Neural cell (in vitro differentiated cells): ENCODE data around the gene DLL1. TPM values are rescaled to one million over a fixed set of nuclear protein-coding genes. Genes with fewer than 3 reads are reported as not detected.
A peak's percentile ranks its signal among the peaks of the same experiment; 100 is the strongest.

Source experiments
- H2AFZ ChIP-seq: fragments of 200-600, 300-800 bp; sonication (generic), shearing (Covaris generic); 2 replicates; pipeline ENCODE4 v1.6.0; 2014; ENCODE audit warnings: low read depth, mild to moderate bottlenecking, antibody characterized with exemption, low read length, moderate library complexity
- H3F3A ChIP-seq: fragments of 200-600 bp; shearing (Covaris generic); 2 replicates; pipeline ENCODE4 v1.6.1; 2016; ENCODE audit warnings: mild to moderate bottlenecking, moderate library complexity, mixed read lengths, antibody characterized with exemption, low read length; ENCODE audit not compliant: insufficient read depth, poor library complexity, severe bottlenecking
- H3K27ac ChIP-seq: fragments of 200-600, 300-800 bp; sonication (generic), shearing (Covaris generic); 2 replicates; pipeline ENCODE4 v1.5.1; 2014; ENCODE audit warnings: mild to moderate bottlenecking, low read length, moderate library complexity
- H3K27me3 ChIP-seq: fragments of 300-800, 200-600 bp; sonication (generic), shearing (Covaris generic); 2 replicates; pipeline ENCODE4 v1.6.0; 2014; ENCODE audit warnings: mild to moderate bottlenecking, low read depth, low read length, moderate library complexity; ENCODE audit not compliant: insufficient read depth
- H3K36me3 ChIP-seq: fragments of 300-800, 200-600 bp; sonication (generic), shearing (Covaris generic); 2 replicates; pipeline ENCODE4 v1.5.1; 2014; ENCODE audit warnings: mild to moderate bottlenecking, antibody characterized with exemption, low read length, moderate library complexity; ENCODE audit not compliant: insufficient read depth
- H3K4me2 ChIP-seq: fragments of 300-800, 200-600 bp; sonication (generic), shearing (Covaris generic); 2 replicates; pipeline ENCODE4 v1.6.0; 2014; ENCODE audit warnings: mild to moderate bottlenecking, low read length
- H3K4me3 ChIP-seq: fragments of 300-800, 200-600 bp; sonication (generic), shearing (Covaris generic); 2 replicates; pipeline ENCODE4 v1.5.1; 2014; ENCODE audit warnings: mild to moderate bottlenecking, low read length, moderate library complexity
- H3K79me2 ChIP-seq: fragments of 200-600 bp; shearing (Covaris generic); replicated peaks from 2 replicates; pipeline ENCODE4 v1.6.0; 2014; ENCODE audit warnings: mild to moderate bottlenecking, low read length, moderate library complexity; ENCODE audit not compliant: insufficient read depth
- H3K9ac ChIP-seq: fragments of 300-800, 200-600 bp; sonication (generic), shearing (Covaris generic); 2 replicates; pipeline ENCODE4 v1.6.1; 2016; ENCODE audit warnings: mild to moderate bottlenecking, low read length, mixed read lengths
- H3K9me2 ChIP-seq: fragments of 200-600 bp; shearing (Covaris generic); 2 replicates; pipeline ENCODE4 v1.6.1; 2016; ENCODE audit warnings: mild to moderate bottlenecking, low read length, mixed read lengths; ENCODE audit not compliant: insufficient read depth
- H3K9me3 ChIP-seq: fragments of 200-600, 300-800 bp; sonication (generic), shearing (Covaris generic); 2 replicates; pipeline ENCODE4 v1.6.1; 2016; ENCODE audit warnings: mild to moderate bottlenecking, mixed run types, low read length, moderate library complexity, mixed read lengths
- H4K20me1 ChIP-seq: fragments of 200-600 bp; shearing (Covaris generic); 2 replicates; pipeline ENCODE4 v1.6.1; 2016; ENCODE audit warnings: mild to moderate bottlenecking, mixed run types; ENCODE audit not compliant: insufficient read depth
- EP300 ChIP-seq: fragments of 450-650 bp; conservative IDR thresholded peaks from 2 replicates; pipeline ENCODE4 v1.6.1; 2014; ENCODE audit warnings: antibody characterized with exemption, mild to moderate bottlenecking, moderate library complexity; ENCODE audit not compliant: poor library complexity, severe bottlenecking
- EZH2 ChIP-seq: fragments of 200-600, 300-800 bp; shearing (Covaris generic), sonication (generic); IDR thresholded peaks from 2 replicates; pipeline ENCODE4 v1.6.1; 2014; ENCODE audit warnings: antibody characterized with exemption, low read length, borderline replicate concordance, mild to moderate bottlenecking; ENCODE audit not compliant: insufficient read depth, poor library complexity, severe bottlenecking
- MXI1 ChIP-seq: fragments of 450-650 bp; conservative IDR thresholded peaks from 2 replicates; pipeline ENCODE4 v1.6.1; 2014; ENCODE audit warnings: antibody characterized with exemption, mild to moderate bottlenecking; ENCODE audit not compliant: poor library complexity, severe bottlenecking
- POLR2AphosphoS5 ChIP-seq: IDR thresholded peaks from 2 replicates; pipeline ENCODE4 v1.6.1; 2012
- RAD21 ChIP-seq: fragments of 450-650 bp; conservative IDR thresholded peaks from 2 replicates; pipeline ENCODE4 v1.6.1; 2014; ENCODE audit warnings: antibody characterized with exemption, mild to moderate bottlenecking, moderate library complexity
- SMC3 ChIP-seq: fragments of 450-650 bp; conservative IDR thresholded peaks from 2 replicates; pipeline ENCODE4 v1.6.1; 2014; ENCODE audit warnings: antibody characterized with exemption, mild to moderate bottlenecking, moderate library complexity; ENCODE audit not compliant: poor library complexity
- TAF1 ChIP-seq: IDR thresholded peaks from 2 replicates; pipeline ENCODE4 v1.6.1; 2012; ENCODE audit warnings: low read depth
- polyA plus RNA-seq: library from polyadenylated mRNA; depleted of rRNA; stranded (reverse); fragments of >200 nt; gene quantifications from 2 replicates; pipeline ENCODE4 v1.2.3, GENCODE V29; 2014
- TF ChIP-seq, protein P1 (sequence below): IDR thresholded peaks from 2 replicates; pipeline ENCODE4 v1.6.1; 2012; ENCODE audit warnings: borderline replicate concordance
- TF ChIP-seq, protein P2 (sequence below): fragments of 450-650 bp; IDR thresholded peaks from 2 replicates; pipeline ENCODE4 v1.5.1; 2014; ENCODE audit warnings: antibody characterized with exemption, mild to moderate bottlenecking, moderate library complexity; ENCODE audit not compliant: poor library complexity, severe bottlenecking

Gene DLL1
- polyA plus RNA-seq, 1 donor from 2014 or later = 26.1 TPM

DNA sequence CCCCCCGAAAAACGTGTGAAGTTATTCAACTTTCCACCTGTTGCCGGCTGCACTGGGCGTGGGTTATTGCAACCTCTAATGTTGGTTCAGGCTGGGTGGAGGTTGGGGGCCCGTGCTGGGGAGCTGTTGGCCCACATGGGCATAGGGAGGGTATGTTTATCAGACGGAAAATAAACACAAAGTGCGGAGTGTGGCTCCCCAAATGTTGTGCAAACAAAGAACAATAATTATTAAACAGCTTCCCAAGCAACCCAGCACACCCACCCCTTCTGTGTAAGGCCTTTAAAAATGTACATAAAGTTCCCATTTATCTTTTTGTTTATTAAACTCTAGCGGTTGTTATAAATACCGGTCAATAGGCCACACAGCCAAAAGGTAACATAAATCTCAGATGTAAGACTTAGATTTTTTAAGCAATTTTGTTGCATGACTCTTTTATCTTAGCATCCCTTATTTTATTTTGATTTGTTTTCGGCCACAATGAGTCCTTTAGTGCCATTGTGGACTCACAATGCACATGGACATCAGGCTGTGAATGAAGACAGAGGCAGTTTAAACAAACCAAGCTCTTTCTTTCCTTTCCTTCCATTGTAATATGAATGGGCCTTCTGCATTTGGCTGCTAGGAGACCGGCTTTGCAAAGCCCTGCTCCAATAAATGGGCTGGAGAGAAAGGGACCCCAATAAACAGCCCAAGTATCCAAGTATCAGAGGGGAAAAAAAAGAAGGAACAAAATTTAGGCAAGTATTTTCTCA, 6.9 kb upstream of the DLL1 start:
- no peak overlapping the region for H3K27ac ChIP-seq
- peaks cover 32% of the 10 kb centered on the region for H3K27me3 ChIP-seq
- H3K9me3 ChIP-seq = no peaks in the 10 kb centered on the region
- no peak overlapping the region for H3K9ac ChIP-seq
- no peaks in the 10 kb centered on the region for H3K79me2 ChIP-seq
- no peaks in the 10 kb centered on the region for H3K9me2 ChIP-seq
- no peak overlapping the region for H2AFZ ChIP-seq
- H3K4me3 ChIP-seq = peak overlapping the region; percentile 64
- no peak overlapping the region for H3K4me2 ChIP-seq
- TF ChIP-seq POLR2AphosphoS5 = no peak
- no peak for TF ChIP-seq EP300
- no peak for TF ChIP-seq RAD21
- TF ChIP-seq, protein P1, sequence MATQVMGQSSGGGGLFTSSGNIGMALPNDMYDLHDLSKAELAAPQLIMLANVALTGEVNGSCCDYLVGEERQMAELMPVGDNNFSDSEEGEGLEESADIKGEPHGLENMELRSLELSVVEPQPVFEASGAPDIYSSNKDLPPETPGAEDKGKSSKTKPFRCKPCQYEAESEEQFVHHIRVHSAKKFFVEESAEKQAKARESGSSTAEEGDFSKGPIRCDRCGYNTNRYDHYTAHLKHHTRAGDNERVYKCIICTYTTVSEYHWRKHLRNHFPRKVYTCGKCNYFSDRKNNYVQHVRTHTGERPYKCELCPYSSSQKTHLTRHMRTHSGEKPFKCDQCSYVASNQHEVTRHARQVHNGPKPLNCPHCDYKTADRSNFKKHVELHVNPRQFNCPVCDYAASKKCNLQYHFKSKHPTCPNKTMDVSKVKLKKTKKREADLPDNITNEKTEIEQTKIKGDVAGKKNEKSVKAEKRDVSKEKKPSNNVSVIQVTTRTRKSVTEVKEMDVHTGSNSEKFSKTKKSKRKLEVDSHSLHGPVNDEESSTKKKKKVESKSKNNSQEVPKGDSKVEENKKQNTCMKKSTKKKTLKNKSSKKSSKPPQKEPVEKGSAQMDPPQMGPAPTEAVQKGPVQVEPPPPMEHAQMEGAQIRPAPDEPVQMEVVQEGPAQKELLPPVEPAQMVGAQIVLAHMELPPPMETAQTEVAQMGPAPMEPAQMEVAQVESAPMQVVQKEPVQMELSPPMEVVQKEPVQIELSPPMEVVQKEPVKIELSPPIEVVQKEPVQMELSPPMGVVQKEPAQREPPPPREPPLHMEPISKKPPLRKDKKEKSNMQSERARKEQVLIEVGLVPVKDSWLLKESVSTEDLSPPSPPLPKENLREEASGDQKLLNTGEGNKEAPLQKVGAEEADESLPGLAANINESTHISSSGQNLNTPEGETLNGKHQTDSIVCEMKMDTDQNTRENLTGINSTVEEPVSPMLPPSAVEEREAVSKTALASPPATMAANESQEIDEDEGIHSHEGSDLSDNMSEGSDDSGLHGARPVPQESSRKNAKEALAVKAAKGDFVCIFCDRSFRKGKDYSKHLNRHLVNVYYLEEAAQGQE = no peak
- TF ChIP-seq, protein P2, sequence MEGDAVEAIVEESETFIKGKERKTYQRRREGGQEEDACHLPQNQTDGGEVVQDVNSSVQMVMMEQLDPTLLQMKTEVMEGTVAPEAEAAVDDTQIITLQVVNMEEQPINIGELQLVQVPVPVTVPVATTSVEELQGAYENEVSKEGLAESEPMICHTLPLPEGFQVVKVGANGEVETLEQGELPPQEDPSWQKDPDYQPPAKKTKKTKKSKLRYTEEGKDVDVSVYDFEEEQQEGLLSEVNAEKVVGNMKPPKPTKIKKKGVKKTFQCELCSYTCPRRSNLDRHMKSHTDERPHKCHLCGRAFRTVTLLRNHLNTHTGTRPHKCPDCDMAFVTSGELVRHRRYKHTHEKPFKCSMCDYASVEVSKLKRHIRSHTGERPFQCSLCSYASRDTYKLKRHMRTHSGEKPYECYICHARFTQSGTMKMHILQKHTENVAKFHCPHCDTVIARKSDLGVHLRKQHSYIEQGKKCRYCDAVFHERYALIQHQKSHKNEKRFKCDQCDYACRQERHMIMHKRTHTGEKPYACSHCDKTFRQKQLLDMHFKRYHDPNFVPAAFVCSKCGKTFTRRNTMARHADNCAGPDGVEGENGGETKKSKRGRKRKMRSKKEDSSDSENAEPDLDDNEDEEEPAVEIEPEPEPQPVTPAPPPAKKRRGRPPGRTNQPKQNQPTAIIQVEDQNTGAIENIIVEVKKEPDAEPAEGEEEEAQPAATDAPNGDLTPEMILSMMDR = no peak
- TF ChIP-seq SMC3 = no peak
- TF ChIP-seq MXI1 = no peak
- TF ChIP-seq EZH2 = no peak
- TF ChIP-seq TAF1 = no peak
- no peaks in the 10 kb centered on the region for H4K20me1 ChIP-seq
- H3K36me3 ChIP-seq = no peaks in the 10 kb centered on the region
- H3F3A ChIP-seq = peaks cover 3% of the 10 kb centered on the region

DNA sequence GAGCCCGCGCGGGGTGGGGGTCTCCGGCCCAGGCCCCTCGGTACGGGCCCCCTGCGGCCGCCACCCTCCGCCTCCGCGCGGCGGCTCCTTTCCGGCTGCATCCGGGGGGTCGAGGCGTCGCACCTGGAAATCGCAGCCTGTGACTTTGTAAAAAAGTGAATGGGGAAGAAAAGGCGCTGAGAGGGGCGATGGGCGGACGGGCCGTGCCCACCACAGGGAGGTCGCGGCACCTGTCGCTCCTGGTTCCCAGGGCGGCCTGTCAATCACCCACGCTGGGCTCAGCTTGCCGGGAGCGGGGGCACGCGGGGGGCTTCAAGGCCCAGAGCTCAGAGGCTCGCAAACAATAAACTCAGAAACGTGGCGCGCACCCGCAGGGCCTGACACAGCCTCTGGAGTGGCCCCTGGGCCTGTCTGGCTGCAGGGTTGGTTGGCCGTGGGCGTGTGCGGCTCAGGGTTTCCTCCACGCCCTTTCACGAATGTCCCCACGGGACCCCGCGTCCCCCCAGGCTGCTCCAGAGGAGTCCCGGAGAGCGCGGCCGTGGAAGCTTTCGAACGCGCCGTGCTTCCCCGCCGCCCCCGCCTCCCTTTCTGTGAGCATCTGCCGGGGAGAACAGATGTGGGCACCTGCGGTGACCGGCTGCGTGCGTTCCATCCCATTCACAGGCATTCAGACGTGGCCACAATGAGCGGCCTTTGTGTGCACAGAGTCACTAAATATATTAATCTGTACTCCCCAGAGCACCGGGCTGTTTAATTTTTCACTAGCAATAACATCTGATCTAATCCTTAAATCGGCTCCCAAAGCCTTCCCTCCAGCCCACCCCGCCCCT, 6.1 kb upstream of the DLL1 start:
- no peak overlapping the region for H3K4me2 ChIP-seq
- H3K9ac ChIP-seq = peak overlapping the region; percentile 75
- H3K9me2 ChIP-seq = no peaks in the 10 kb centered on the region
- no peaks in the 10 kb centered on the region for H3K79me2 ChIP-seq
- peaks cover 32% of the 10 kb centered on the region for H3K27me3 ChIP-seq
- H2AFZ ChIP-seq = peak overlapping the region; percentile 19
- TF ChIP-seq POLR2AphosphoS5 (peak; percentile 28), SMC3 (no peak)
- TF ChIP-seq, protein P2 = peak; percentile 5
- peaks cover 3% of the 10 kb centered on the region for H3F3A ChIP-seq
- H4K20me1 ChIP-seq = no peaks in the 10 kb centered on the region
- peak overlapping the region; percentile 64 for H3K4me3 ChIP-seq
- H3K9me3 ChIP-seq = no peaks in the 10 kb centered on the region
- no peak overlapping the region for H3K27ac ChIP-seq
- H3K36me3 ChIP-seq = no peaks in the 10 kb centered on the region
